ENCODE results near the gene PIP5K1B. TPM values are rescaled to one million over a fixed set of nuclear protein-coding genes. Genes with fewer than 3 reads are reported as not detected.
"Not testable (repeated sequence)": the region's sequence is repeated elsewhere in the genome, so short reads cannot be mapped to it uniquely, and the experiment has no call there.

Gene PIP5K1B
- total and polyA plus RNA-seq, 2 donors (not counting 1 experiment from before 2014, with no cell fraction given), result under 0.01 to 0.03 TPM

- Histone ChIP-seq H3K9me3 (ENCODE audit: control insufficient read depth, insufficient read depth, low read depth, low read length) (no peaks in the 10 kb centered on the region), H3K27me3 (ENCODE audit: control insufficient read depth, insufficient read depth, low read length) (peaks cover 2% of the 10 kb centered on the region), H3K79me2 (ENCODE audit: control insufficient read depth, insufficient read depth, low read length) (no peaks in the 10 kb centered on the region), H3K36me3 (ENCODE audit: control insufficient read depth, insufficient read depth, low read length) (no peaks in the 10 kb centered on the region), H3K4me3 (replicated peaks in 1 of 4; ENCODE audit: control extremely low read depth in 1 of 4, insufficient read depth in 1 of 4, low read depth in 3 of 4, low read length in 4 of 4) (no peak overlapping the region), H2AFZ (ENCODE audit: low read length) (no peak overlapping the region), H3K27ac (ENCODE audit: insufficient read depth, low read length) (no peak overlapping the region), H3K4me2 (ENCODE audit: extremely low read depth, insufficient read depth, low read length) (no peak overlapping the region), H4K20me1 (ENCODE audit: control insufficient read depth, extremely low read depth, insufficient read depth, low read length) (no peaks in the 10 kb centered on the region), H3K4me1 (ENCODE audit: control insufficient read depth, extremely low read depth, insufficient read depth, low read length) (no peaks in the 10 kb centered on the region), H3K9ac (ENCODE audit: insufficient read depth, low read length) (no peak overlapping the region)
- no peak for TF ChIP-seq CTCF (conservative IDR thresholded peaks at IDR 0.05 in 1 of 2, IDR thresholded peaks at IDR 0.05 in 1 of 2; ENCODE audit: low read depth in 1 of 2, low read length in 2 of 2)
- no peak for TF ChIP-seq EZH2 (IDR thresholded peaks at IDR 0.05; ENCODE audit: low read length, missing control alignments)
- no peak for DNase-seq (ENCODE audit: low read depth in 2 of 2)
Observed at GRCh38 chr9:68694125-68694524, 10.9 kb upstream of the PIP5K1B start.

DNA sequence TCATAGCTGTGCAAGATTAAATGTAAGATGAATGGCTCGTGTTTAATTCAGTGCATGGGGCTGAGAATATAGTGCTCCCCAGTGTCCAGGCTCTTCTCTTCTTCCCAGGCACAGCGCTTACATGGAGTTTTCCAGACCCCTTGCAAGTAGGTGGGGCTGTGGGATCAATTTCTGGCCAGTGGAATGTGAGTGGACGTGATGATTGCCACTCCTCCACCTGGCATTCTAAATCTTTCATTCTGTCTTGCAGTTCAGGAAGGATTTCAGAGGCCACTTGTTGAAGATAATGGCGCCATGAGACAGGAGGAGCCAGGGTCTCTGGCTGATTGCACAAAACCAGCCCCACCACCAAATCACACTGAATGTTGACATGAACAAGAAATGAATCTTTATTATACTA lies 7.2 kb upstream of the PIP5K1B start:
- TF ChIP-seq EZH2 (IDR thresholded peaks at IDR 0.05; ENCODE audit: low read length, missing control alignments) (no peak), CTCF (conservative IDR thresholded peaks at IDR 0.05 in 1 of 2, IDR thresholded peaks at IDR 0.05 in 1 of 2; ENCODE audit: low read depth in 1 of 2, low read length in 2 of 2) (no peak)
- DNase-seq (ENCODE audit: low read depth in 2 of 2), result no peak
- H3K9ac ChIP-seq (ENCODE audit: insufficient read depth, low read length), result no peak overlapping the region
- no peak overlapping the region for H3K4me2 ChIP-seq (ENCODE audit: extremely low read depth, insufficient read depth, low read length)
- no peak overlapping the region for H3K27ac ChIP-seq (ENCODE audit: insufficient read depth, low read length)
- H2AFZ ChIP-seq (ENCODE audit: low read length), result no peak overlapping the region
- H3K36me3 ChIP-seq (ENCODE audit: control insufficient read depth, insufficient read depth, low read length), result no peaks in the 10 kb centered on the region
- peaks cover 2% of the 10 kb centered on the region for H3K27me3 ChIP-seq (ENCODE audit: control insufficient read depth, insufficient read depth, low read length)
- H3K4me3 ChIP-seq (replicated peaks in 1 of 4; ENCODE audit: control extremely low read depth in 1 of 4, insufficient read depth in 1 of 4, low read depth in 3 of 4, low read length in 4 of 4), result no peak overlapping the region
- no peaks in the 10 kb centered on the region for H4K20me1 ChIP-seq (ENCODE audit: control insufficient read depth, extremely low read depth, insufficient read depth, low read length)
- H3K4me1 ChIP-seq (ENCODE audit: control insufficient read depth, extremely low read depth, insufficient read depth, low read length), result no peaks in the 10 kb centered on the region
- no peaks in the 10 kb centered on the region for H3K9me3 ChIP-seq (ENCODE audit: control insufficient read depth, insufficient read depth, low read depth, low read length)
- H3K79me2 ChIP-seq (ENCODE audit: control insufficient read depth, insufficient read depth, low read length), result no peaks in the 10 kb centered on the region

DNA sequence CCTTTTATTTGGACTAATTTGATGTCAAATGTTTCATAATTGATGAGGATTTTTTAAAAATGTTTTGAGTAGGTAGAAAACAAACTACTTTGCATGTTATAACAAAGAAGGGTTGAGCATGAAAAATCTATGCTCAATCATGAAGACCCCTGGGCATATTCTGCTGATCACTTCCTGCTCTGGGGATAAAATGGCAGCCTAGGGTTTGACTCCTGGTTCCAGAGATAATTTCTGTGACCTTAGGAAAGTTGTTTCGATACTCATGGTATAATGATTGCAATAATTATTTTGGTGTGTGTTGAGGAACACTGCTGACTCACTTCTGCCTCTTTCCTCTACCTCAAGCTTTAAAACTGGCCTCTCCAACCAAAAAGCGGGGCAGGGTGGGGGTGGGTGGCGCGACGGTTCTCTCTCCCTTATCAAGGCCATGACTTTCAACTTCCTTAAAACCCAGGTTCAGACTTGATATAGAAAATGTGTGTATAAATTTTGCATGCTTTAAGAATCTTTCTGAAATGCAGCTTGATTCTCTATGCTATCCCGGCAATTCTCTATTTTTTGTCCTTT lies 6.0 kb upstream of the PIP5K1B start:
- Histone ChIP-seq H3K79me2 (ENCODE audit: control insufficient read depth, insufficient read depth, low read length) (no peaks in the 10 kb centered on the region), H3K4me1 (ENCODE audit: control insufficient read depth, extremely low read depth, insufficient read depth, low read length) (no peaks in the 10 kb centered on the region), H3K27ac (ENCODE audit: insufficient read depth, low read length) (no peak overlapping the region), H3K36me3 (ENCODE audit: control insufficient read depth, insufficient read depth, low read length) (no peaks in the 10 kb centered on the region), H3K4me2 (ENCODE audit: extremely low read depth, insufficient read depth, low read length) (no peak overlapping the region), H3K9me3 (ENCODE audit: control insufficient read depth, insufficient read depth, low read depth, low read length) (no peaks in the 10 kb centered on the region), H4K20me1 (ENCODE audit: control insufficient read depth, extremely low read depth, insufficient read depth, low read length) (no peaks in the 10 kb centered on the region), H3K9ac (ENCODE audit: insufficient read depth, low read length) (no peak overlapping the region), H3K27me3 (ENCODE audit: control insufficient read depth, insufficient read depth, low read length) (peaks cover 7% of the 10 kb centered on the region), H2AFZ (ENCODE audit: low read length) (no peak overlapping the region), H3K4me3 (replicated peaks in 1 of 4; ENCODE audit: control extremely low read depth in 1 of 4, insufficient read depth in 1 of 4, low read depth in 3 of 4, low read length in 4 of 4) (no peak overlapping the region)
- no peak for DNase-seq (ENCODE audit: low read depth in 2 of 2)
- TF ChIP-seq CTCF (conservative IDR thresholded peaks at IDR 0.05 in 1 of 2, IDR thresholded peaks at IDR 0.05 in 1 of 2; ENCODE audit: low read depth in 1 of 2, low read length in 2 of 2) (no peak), EZH2 (IDR thresholded peaks at IDR 0.05; ENCODE audit: low read length, missing control alignments) (no peak)

DNA sequence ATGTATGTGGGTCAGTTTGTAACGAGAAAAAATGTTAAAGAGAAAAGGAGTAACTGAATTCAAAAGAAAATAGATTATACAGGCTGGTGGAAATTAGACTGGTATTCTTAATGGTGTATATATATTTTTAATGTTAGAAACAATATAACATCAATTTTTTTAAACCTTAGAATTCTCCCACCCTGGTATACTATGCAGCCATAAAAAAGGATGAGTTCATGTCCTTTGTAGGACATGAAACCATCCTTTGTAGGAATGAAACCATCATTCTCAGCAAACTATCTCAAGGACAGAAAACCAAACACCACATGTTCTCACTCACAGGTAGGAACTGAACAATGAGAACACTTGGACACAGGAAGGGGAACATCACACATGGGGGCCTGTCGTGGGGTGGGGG lies 5.4 kb upstream of the PIP5K1B start:
- not testable (repeated sequence) for H3K4me2 ChIP-seq (ENCODE audit: extremely low read depth, insufficient read depth, low read length); H3K9ac ChIP-seq (ENCODE audit: insufficient read depth, low read length); H3K79me2 ChIP-seq (ENCODE audit: control insufficient read depth, insufficient read depth, low read length); H3K27me3 ChIP-seq (ENCODE audit: control insufficient read depth, insufficient read depth, low read length); H3K4me3 ChIP-seq (replicated peaks in 1 of 4; ENCODE audit: control extremely low read depth in 1 of 4, insufficient read depth in 1 of 4, low read depth in 3 of 4, low read length in 4 of 4); H3K36me3 ChIP-seq (ENCODE audit: control insufficient read depth, insufficient read depth, low read length); H3K27ac ChIP-seq (ENCODE audit: insufficient read depth, low read length); H2AFZ ChIP-seq (ENCODE audit: low read length); H3K9me3 ChIP-seq (ENCODE audit: control insufficient read depth, insufficient read depth, low read depth, low read length); DNase-seq (ENCODE audit: low read depth in 2 of 2); H4K20me1 ChIP-seq (ENCODE audit: control insufficient read depth, extremely low read depth, insufficient read depth, low read length); H3K4me1 ChIP-seq (ENCODE audit: control insufficient read depth, extremely low read depth, insufficient read depth, low read length)

Measured in fibroblast of lung (primary cell).